ENCODE results near the gene DISC1. TPM values are rescaled to one million over a fixed set of nuclear protein-coding genes. Genes with fewer than 3 reads are reported as not detected.

The DISC1 gene
- total RNA-seq, 2 experiments from 2014 or later = 2.8 to 3.9 TPM

- no peaks in the 10 kb centered on the region for H3K4me1 Mint-ChIP-seq (ENCODE audit: low read depth)
- intact Hi-C loops (cut with micrococcal nuclease) = no loop called here
- H3K36me3 Mint-ChIP-seq = peaks cover 3% of the 10 kb centered on the region
- no peak for DNase-seq
- ChIA-PET CTCF (interaction anchor here (0.8 kb wide), 1 partner anchor 12 kb away, joined by 3 read pairs; no protein-coding TSS in a partner anchor), POLR2A (interaction anchor here (0.6 kb wide), 1 partner anchor 1017 kb away, joined by 3 read pairs; no protein-coding TSS in a partner anchor)
- H3K4me3 Mint-ChIP-seq = no peak overlapping the region
- H3K27ac Mint-ChIP-seq = no peak overlapping the region
- H3K27me3 Mint-ChIP-seq = no peaks in the 10 kb centered on the region
- peaks cover 2% of the 10 kb centered on the region for H3K9me3 Mint-ChIP-seq
Observed at GRCh38 chr1:231681006-231681405, 54.4 kb downstream of the DISC1 start.

- no peak for DNase-seq
- no peak overlapping the region for H3K27ac Mint-ChIP-seq
- no peaks in the 10 kb centered on the region for H3K27me3 Mint-ChIP-seq
- no peaks in the 10 kb centered on the region for H3K4me1 Mint-ChIP-seq (ENCODE audit: low read depth)
- H3K36me3 Mint-ChIP-seq = peaks cover 15% of the 10 kb centered on the region
- H3K9me3 Mint-ChIP-seq = peaks cover 13% of the 10 kb centered on the region
- CTCF ChIA-PET = no interaction called here
- intact Hi-C loops (cut with micrococcal nuclease) = no loop called here
- no peak overlapping the region for H3K4me3 Mint-ChIP-seq
- POLR2A ChIA-PET = no interaction called here
Observed at GRCh38 chr1:231682779-231683178, 56.2 kb downstream of the DISC1 start.

DNA sequence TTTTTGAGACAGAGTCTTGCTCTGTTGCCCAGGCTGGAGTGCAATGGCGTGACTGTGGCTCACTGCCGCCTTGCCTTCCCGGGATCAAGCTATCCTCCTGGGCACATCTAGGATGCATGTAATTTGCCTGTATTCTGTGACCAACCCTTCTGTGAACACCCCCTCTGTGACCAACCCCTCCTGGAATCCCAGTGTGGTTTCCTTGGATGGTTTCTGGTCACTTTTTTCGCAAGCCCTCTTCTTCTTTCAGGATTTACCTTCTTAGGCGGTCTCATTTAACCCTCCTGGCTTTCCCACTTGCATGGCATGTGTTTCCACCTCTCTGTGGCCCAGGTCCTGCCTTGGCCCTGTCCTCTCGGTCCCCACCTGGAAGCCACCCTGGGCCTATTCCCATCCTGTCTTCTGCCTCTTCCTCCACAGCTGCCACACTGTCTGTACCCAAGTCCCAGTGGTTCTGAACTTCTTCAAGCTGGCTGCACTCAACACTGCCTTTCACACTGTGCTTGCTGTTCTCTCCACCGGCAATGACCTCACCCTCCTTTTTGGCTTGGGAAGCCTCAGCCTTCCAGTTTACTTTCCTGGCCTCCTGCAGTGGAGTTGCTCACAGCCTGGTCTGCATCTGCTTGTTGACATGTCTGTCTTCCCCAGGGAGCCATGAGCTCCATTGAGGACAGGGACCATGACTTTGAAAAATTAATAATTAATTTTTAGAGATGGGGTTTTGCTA, 57.0 kb downstream of the DISC1 start:
- H3K9me3 Mint-ChIP-seq = peaks cover 13% of the 10 kb centered on the region
- H3K4me1 Mint-ChIP-seq (ENCODE audit: low read depth) = no peaks in the 10 kb centered on the region
- ChIA-PET POLR2A (no interaction called here), CTCF (no interaction called here)
- peaks cover 15% of the 10 kb centered on the region for H3K36me3 Mint-ChIP-seq
- no peak overlapping the region for H3K4me3 Mint-ChIP-seq
- H3K27ac Mint-ChIP-seq = no peak overlapping the region
- intact Hi-C loops (cut with micrococcal nuclease) = no loop called here
- no peaks in the 10 kb centered on the region for H3K27me3 Mint-ChIP-seq
- DNase-seq = no peak

DNA sequence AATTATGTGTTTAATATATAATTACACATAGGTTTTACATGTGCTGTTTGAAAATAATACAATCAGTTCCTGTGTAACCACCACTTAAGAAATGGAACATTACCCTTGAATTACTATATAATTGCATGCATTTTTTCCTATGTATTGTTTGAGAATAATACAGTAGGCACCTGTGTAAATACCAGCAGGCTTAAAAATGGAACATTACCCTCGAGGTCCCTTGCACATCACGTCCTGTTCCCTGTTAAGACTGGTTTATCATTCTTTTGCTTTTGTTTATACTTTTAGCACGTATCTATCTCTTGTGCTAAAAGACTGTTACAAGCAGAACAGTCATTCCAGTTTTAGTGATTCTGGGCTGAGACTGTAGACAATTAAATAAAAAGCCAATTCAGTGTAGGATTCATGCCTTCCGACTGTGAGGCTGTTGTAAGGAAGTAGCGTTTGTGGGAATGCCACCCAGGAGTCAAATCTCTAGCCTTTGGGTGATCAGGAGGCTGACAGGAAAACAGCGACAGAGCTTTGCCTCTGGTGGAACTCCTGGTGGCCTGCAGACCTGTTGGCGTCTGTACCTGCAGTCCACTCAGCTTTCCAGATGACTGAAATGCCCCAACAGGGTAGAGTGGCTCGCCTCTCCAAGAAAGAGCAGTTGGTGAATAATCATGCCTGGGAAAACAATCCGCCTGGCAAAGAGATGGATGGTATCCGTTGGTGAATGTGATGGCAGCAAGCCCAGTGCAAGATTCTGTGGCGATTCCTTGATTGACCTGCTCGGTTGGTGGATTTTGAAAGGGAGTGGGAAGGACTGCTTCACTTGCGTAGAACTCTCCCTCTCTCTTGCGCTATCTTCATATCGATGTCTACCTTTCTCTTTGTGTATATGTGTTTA, 58.0 kb downstream of the DISC1 start:
- Mint-ChIP-seq H3K36me3 (peaks cover 15% of the 10 kb centered on the region), H3K4me3 (no peak overlapping the region), H3K4me1 (ENCODE audit: low read depth) (peaks cover 1% of the 10 kb centered on the region), H3K27me3 (no peaks in the 10 kb centered on the region), H3K27ac (no peak overlapping the region), H3K9me3 (peaks cover 13% of the 10 kb centered on the region)
- DNase-seq = no peak
- intact Hi-C loops (cut with micrococcal nuclease) = no loop called here
- POLR2A ChIA-PET = no interaction called here
- CTCF ChIA-PET = no interaction called here

- CTCF ChIA-PET = no interaction called here
- peaks cover 10% of the 10 kb centered on the region for H3K4me1 Mint-ChIP-seq (ENCODE audit: low read depth)
- H3K4me3 Mint-ChIP-seq = no peak overlapping the region
- intact Hi-C loops (cut with micrococcal nuclease) = no loop called here
- no peak for DNase-seq
- H3K27me3 Mint-ChIP-seq = no peaks in the 10 kb centered on the region
- peaks cover 13% of the 10 kb centered on the region for H3K9me3 Mint-ChIP-seq
- no peak overlapping the region for H3K27ac Mint-ChIP-seq
- POLR2A ChIA-PET = no interaction called here
- peaks cover 15% of the 10 kb centered on the region for H3K36me3 Mint-ChIP-seq
Observed at GRCh38 chr1:231686384-231686783, 59.8 kb downstream of the DISC1 start.

- CTCF ChIA-PET = no interaction called here
Observed at GRCh38 chr1:231688989-231689388, 62.4 kb downstream of the DISC1 start.

DNA sequence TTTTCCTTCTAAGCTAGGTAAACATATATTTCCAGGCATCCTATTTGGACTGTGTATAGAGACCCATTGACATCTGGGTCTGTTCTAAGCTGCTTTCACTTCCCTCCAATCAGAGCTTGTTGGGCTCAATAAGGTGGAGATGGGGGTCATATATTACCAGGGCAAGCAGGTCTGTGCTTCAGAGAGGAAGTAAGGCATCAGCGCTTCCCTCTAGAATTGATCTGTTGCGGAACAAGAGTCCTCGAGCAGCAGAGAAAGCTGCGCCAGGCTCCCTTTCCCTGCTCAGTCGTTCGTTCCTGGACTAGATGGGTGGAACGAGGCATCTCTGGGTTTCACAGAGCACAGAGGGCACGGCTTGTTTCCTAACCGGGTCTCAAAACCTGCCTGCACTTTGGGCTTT, 63.5 kb downstream of the DISC1 start:
- Mint-ChIP-seq H3K27ac (no peak overlapping the region), H3K4me3 (no peak overlapping the region), H3K36me3 (peaks cover 11% of the 10 kb centered on the region), H3K4me1 (ENCODE audit: low read depth) (peaks cover 10% of the 10 kb centered on the region), H3K27me3 (no peaks in the 10 kb centered on the region), H3K9me3 (peaks cover 13% of the 10 kb centered on the region)
- POLR2A ChIA-PET = no interaction called here
- CTCF ChIA-PET = no interaction called here
- DNase-seq = no peak
- intact Hi-C loops (cut with micrococcal nuclease) = no loop called here

More at GRCh38 chr1:231688989-231689388, 62.4 kb downstream of the DISC1 start:
- Mint-ChIP-seq H3K27ac (no peak overlapping the region), H3K4me1 (ENCODE audit: low read depth) (peaks cover 10% of the 10 kb centered on the region), H3K9me3 (peaks cover 13% of the 10 kb centered on the region), H3K4me3 (no peak overlapping the region), H3K27me3 (no peaks in the 10 kb centered on the region), H3K36me3 (peaks cover 15% of the 10 kb centered on the region)
- no peak for DNase-seq
- POLR2A ChIA-PET = no interaction called here
- intact Hi-C loops (cut with micrococcal nuclease) = no loop called here

GRCh38 chr1:231691618-231692259, 65.1 kb downstream of the DISC1 start:
- H3K4me3 Mint-ChIP-seq = no peak overlapping the region
- peaks cover 5% of the 10 kb centered on the region for H3K9me3 Mint-ChIP-seq
- intact Hi-C loops (cut with micrococcal nuclease) = no loop called here
- CTCF ChIA-PET = no interaction called here
- H3K4me1 Mint-ChIP-seq (ENCODE audit: low read depth) = peaks cover 10% of the 10 kb centered on the region
- no peak for DNase-seq
- H3K36me3 Mint-ChIP-seq = peaks cover 8% of the 10 kb centered on the region
- no peak overlapping the region for H3K27ac Mint-ChIP-seq
- no peaks in the 10 kb centered on the region for H3K27me3 Mint-ChIP-seq
- POLR2A ChIA-PET = no interaction called here

DNA sequence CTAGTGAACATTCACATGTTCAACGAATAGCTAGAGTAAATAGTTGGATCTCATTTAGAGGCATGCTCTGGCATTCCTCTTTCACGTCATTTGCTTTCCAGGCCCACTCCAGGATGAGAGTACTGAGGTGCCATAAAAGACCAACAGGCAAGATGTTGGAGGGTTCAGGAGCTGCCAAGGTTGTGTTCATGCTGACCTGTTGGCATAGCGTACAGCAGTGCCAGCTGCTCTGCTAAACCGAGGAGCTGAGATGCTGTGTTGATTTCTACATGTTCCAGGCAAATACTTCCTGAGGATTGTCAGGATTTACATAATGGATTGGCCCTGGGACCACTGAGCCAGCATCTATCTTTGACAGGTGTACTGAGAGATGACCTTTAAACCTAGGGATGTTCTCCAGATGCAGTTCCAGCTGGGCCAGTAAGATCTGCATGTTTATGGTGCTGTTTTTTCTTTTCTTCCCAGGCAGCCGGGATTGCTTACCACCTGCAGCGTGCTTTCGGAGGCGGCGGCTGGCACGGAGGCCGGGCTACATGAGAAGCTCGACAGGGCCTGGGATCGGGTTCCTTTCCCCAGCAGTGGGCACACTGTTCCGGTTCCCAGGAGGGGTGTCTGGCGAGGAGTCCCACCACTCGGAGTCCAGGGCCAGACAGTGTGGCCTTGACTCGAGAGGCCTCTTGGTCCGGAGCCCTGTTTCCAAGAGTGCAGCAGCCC, 66.9 kb downstream of the DISC1 start:
- intact Hi-C loops (cut with micrococcal nuclease) = no loop called here
- H3K4me3 Mint-ChIP-seq = no peak overlapping the region
- DNase-seq = no peak
- ChIA-PET CTCF (interaction anchor here (1.2 to 1.3 kb wide), 2 partner anchors 13 to 23 kb away, joined by 3 read pairs; no protein-coding TSS in a partner anchor), POLR2A (no interaction called here)
- no peaks in the 10 kb centered on the region for H3K27me3 Mint-ChIP-seq
- H3K27ac Mint-ChIP-seq = no peak overlapping the region
- H3K36me3 Mint-ChIP-seq = no peaks in the 10 kb centered on the region
- H3K4me1 Mint-ChIP-seq (ENCODE audit: low read depth) = peaks cover 10% of the 10 kb centered on the region
- H3K9me3 Mint-ChIP-seq = no peaks in the 10 kb centered on the region

GRCh38 chr1:231694075-231694431, 67.5 kb downstream of the DISC1 start:
- DNase-seq = no peak
- CTCF ChIA-PET = interaction anchor here (1.2 kb wide), 1 partner anchor 23 kb away, joined by 3 read pairs; no protein-coding TSS in a partner anchor
- POLR2A ChIA-PET = no interaction called here
- Mint-ChIP-seq H3K9me3 (no peaks in the 10 kb centered on the region), H3K4me1 (ENCODE audit: low read depth) (peaks cover 10% of the 10 kb centered on the region), H3K36me3 (no peaks in the 10 kb centered on the region), H3K27ac (no peak overlapping the region), H3K27me3 (no peaks in the 10 kb centered on the region), H3K4me3 (no peak overlapping the region)
- intact Hi-C loops (cut with micrococcal nuclease) = no loop called here

- intact Hi-C loops (cut with micrococcal nuclease) = no loop called here
- H3K27me3 Mint-ChIP-seq = no peaks in the 10 kb centered on the region
- H3K27ac Mint-ChIP-seq = no peak overlapping the region
- ChIA-PET POLR2A (no interaction called here), CTCF (no interaction called here)
- no peak for DNase-seq
- no peaks in the 10 kb centered on the region for H3K9me3 Mint-ChIP-seq
- no peaks in the 10 kb centered on the region for H3K36me3 Mint-ChIP-seq
- H3K4me1 Mint-ChIP-seq (ENCODE audit: low read depth) = peaks cover 13% of the 10 kb centered on the region
- no peak overlapping the region for H3K4me3 Mint-ChIP-seq
Observed at GRCh38 chr1:231694465-231695077, 68.0 kb downstream of the DISC1 start.

Measured in activated CD4-positive, alpha-beta memory T cell treated with anti-CD3 and anti-CD28 coated beads for 36 hours (primary cell).